ENCODE data around the gene AKAP13.

DNA sequence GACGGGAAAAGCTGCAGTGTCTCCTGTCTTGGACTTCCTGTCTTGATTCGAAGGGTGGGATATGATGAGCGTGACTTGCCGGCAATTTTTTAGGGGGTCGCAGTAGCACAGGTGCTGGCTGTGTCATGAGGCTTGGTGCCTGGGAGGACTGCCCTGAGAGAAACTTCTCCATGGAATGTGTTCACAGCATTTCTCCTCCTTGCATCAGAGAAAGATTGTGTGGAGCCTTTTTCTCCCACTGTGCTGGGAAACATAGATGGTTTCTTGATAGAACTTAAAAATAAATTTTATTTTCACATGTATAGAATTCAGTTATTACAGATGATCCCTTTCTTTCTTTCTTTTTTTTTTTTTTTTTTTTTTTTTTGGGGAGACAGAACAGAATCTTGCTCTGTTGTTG lies 292.9 kb downstream of the AKAP13 start:
- TF ChIP-seq CTCF (IDR thresholded peaks at IDR 0.05) (no peak), POLR2A (IDR thresholded peaks at IDR 0.05) (no peak)
